ENCODE results near the gene CHD9.
A peak's percentile ranks its signal among the peaks of the same experiment; 100 is the strongest.

The CHD9 gene

DNA sequence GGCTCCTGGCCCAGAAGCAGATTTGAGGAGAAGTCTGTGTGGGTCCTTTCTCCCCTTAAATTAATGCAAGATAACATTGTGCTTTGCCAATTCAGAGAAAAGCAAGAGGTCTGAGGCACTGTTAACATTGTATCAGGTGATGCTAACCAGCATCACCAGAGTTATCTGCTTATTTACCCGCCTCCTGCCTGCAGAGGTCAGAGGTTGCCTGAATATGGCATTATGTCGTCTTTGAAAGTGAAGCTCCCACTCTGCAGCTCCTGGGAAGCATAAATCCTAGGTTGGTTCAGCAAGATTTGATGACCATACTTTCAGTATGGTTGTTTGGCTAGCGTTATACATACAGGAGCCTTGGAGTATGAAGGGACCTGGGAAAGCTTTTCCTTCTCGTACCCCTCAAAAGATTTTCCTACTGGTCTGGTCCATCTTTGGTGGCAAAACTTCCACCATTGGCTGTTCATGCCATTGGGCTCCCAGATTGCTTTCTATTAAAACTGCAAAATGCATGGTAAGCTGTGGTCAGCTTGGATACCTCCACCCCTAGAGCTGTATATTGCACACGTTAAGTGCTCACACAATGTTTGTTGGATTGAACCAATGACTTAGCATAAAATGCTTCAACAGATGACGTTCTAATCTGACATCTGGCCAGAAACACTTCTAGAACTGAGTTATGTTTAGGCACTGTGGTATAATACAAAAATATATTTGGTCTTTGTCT, 24.1 kb downstream of the CHD9 start:
- DNase-seq = no peak

DNA sequence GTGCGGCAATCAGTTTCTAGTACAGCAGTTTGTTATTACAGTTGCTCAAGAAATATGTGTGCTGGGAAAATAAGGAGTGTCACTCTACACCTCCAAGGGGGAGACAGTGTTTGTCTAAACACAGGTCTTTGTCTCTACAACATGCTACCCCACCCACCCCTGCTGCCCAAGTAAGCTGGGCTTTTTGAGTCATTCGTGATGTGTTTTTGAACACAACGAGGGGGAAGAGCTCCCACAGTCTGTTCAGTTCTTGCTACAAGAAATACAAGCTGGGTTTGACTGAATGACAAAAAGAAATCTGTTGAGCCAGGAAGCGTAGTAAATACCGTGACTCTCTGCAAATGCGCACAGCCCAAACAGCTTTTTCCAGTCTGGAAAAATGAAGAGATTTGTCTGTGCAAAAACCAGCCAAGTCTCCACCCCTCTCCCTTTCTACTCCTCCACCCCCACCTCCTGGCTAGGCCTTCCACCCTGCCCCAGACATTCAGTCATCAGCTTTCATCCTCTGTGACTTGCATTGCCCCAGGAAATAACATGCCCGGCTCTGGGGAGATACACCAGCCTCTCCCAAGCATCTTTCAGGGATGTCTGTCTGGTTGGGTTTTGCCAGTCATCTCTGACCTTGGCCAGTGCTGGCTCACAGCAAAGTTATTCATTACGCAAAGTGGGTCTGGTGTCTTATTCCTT, 25.7 kb downstream of the CHD9 start:
- no peak for DNase-seq

DNA sequence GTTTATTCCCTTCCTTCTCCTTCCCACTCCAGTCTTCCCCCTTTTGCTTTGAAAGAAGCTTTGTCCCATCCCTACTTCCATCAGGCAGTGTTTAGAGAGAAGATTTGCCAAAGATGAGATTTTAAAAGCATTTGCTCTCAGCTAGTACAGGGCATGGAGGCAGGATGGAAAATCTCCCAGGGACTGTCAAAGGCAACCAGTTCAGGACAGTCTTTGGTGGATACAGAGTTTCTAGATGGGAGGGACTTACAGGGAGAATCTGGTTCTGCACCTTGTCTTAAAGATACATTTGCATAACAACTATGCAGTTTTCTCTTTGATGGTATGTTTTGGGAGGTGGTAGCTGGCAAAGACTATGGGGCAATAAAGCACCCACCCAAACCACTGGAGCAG, 26.2 kb downstream of the CHD9 start:
- DNase-seq = no peak

DNA sequence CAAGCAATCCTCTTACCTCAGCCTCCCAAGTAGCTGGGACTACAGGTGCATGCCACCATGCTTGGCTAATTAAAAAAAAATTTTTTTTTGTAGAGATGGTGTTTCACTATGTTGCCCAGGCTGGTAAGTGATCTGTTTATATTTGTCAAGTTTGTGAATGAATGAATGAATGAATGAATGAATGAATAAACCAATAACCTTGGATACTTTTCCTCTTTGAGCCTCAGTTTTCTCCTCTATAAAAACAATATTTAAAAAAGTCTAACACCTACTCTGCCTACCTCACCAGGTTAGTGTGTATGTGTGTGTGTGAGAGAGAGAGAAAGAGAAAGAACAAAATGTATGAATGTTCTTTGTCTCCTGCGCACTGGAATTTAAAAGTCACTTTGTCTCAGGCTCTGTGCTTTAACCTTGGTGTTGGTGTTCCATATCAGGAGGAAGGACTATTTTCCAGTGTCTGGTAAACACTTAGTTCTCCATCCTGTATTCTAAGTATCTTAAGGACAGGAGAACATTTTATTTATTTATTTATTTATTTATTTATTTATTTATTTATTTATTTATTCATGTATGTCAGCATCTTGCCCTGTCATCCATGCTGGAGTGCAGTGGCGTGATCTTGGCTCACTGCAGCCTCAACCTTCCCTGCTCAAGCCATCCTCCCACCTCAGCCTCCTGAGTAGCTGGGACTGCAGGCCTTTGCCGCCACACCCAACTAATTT, 27.1 kb downstream of the CHD9 start:
- no peak for DNase-seq

DNA sequence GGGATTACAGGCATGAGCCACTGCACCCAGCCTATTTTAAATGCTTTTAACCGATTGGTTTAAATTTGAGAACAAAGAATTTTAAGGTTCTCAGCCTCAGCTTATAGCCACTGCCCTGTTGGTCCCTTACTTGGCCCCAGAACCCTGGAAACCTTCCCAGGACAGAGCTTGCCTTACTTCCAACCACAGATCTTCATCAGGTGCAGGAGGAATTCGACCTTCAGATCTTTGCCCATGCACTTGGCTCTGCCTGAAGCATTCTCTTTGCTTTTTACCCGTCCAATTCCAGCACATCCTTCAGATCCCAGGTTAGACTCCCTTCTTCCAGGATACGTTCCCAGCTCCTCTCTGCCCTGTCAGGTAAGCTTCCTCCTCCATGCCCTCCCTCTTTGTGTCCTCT, 27.7 kb downstream of the CHD9 start:
- DNase-seq = no peak

DNA sequence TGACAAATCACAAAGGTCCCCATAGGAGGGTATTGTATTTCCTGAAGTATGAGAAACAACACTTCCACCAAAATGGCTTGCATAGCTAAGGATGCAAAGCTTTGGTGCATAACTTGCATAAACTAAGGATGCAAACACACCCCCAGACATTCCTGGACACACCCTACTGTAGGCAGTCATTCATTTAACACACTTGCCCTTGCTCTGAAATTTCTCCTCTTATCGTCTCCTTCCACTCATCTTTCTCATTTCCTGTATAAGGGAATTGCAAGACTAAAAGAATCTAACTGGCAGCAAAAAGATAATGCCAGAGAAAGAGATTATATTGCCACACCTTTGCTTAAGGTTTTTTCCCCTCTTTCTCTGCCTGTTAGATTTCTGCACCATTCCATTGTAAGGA, 28.3 kb downstream of the CHD9 start:
- no peak for DNase-seq

DNA sequence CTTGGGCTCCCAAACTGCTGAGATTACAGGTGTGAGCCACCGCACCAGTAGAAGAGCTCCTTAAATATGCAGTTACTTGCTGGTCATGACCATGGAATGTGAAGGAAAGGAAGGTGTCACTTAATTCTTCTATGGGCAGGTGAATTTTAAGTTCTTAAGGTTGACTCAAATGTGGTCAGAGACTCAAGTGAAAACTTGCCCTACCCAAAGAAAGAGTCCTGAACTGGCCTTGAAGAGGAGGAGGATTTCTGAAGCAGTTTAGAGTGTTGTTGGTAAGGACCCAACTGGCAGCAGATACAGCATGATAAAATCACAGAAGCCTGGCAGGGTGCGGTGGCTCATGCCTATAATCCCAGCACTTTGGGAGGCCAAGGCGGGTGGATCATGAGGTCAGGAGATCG, 29.4 kb downstream of the CHD9 start:
- no peak for DNase-seq

DNA sequence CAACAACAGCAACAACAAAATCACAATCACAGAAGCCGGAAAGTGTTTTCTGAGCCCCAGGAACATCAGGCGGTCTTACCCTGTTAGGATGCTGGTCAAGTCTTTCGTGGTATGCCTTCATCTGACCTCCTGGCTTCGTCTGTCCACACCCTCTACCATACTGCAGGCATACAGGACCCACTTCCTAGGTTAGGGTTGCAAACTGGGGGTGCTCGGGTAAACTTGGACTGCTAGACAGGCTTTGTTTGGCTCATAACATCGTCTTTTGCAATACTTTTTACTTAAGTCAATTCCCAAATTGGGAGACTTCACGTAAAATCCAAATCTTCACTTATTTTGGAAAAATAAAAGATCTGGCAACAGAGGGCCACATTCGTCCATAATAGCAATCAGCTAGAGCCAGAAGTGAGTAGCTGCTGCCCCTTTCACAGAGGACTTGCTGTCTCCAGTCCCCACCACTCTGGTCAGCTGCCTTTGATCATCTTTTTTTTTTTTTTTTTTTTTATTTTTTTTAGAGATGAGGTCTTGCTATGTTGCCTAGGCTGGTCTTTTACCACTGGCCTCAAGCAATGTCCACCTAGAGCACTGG, 30.0 kb downstream of the CHD9 start:
- no peak for DNase-seq

DNA sequence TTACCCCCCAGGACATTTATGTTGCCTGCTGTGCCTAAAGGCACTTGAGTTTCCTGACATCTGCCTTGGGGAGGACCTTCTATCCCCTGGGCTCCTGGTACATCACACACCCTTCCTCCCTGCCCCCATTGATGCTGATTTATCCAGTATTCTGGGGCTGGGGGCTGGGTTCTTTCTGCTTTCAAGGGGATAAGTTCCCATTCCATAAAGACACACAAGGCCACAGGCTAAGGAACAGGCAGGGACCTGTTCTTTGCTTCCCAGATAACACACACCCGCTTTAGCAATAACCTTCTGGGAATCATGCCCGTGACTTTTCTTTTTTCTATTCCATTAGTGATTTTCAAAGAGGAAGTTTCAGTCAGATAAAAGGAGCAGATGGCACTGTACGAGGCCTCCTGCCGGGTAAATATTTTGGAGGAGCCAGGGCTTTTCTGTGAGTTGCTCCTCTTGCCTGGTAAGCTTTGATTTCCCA, 30.6 kb downstream of the CHD9 start:
- no peak for DNase-seq

DNA sequence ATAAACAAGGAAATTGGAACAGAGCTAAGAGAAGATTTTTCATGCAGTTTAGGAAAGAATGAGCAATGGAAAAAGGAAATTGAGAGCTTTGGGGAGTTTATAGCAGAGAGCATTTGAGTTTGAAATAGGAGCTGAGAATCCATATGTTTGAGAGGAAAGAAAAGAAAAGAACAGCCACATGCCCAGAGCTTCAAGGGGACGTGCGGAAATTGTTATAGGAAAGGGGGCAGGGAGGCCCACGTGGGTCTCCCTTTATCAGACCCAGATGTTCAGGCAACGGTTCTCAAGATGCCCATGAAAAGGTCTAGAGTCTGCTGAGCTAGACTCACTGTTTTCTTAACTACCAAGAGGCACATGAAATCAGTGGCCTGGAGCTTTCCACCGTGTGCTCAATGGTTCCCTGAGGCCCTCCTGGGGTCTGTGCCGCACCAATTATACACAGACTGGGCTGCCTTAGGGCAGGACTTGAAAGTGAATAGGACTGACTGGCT, 31.2 kb downstream of the CHD9 start:
- no peak for DNase-seq

DNA sequence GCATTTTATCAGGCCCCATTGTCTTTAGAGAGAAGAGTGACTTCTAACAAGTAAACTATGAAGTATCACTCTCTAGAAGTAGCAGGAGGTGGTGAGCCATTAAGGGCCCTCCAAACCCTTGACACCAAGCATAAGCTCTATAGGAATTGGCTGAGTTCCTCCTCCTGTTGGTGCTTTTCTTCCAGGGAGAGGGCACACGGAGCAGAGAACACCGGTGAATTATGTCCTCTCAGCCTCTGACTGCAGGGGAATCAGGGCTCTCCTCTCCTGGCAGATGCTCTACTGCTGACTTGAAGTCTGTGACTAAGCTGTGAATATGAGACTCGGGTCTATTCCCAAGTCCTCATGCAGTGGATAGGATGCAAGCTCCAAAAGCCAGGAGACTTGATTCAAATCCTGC, 32.3 kb downstream of the CHD9 start:
- no peak for DNase-seq

DNA sequence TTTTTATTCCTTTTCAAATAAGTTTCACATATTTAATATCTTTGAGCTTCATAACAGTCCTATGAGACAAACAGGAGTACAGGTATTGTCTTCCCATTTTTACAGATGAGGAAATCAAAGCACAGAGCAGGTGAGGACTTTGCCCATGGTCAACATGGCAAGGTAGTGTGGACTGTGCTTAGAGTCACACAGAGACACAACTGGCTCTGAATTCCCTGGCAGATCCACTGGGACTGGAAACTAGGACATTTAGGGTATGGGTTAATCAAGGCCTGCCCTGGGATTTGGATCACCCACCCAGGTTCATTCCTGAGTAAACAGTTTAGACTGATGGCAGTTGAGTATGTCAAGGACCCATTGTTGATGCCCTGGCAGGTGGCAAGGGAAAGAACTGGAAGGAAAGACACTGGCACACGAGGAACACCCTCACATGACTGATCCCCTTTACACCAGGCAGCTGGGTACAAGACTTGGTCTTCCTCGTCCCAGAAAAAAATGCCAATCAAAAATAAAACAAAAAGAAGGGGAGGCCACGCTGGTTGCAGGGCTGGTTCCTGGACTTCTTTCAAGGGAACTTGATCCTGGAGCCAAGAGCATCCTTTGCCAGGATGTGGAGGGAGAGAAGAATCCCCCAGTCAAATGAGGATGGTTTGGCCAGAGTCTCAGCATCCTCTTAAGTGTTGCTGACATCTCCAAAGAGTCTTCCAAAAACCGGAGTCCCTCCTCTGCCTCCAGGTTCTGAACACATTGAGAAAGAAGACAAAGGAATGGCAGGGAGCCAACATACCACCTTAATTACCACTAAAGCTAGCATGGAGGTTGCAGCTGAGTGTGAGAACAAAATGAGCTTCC, 34.9 kb downstream of the CHD9 start:
- DNase-seq = no peak

DNA sequence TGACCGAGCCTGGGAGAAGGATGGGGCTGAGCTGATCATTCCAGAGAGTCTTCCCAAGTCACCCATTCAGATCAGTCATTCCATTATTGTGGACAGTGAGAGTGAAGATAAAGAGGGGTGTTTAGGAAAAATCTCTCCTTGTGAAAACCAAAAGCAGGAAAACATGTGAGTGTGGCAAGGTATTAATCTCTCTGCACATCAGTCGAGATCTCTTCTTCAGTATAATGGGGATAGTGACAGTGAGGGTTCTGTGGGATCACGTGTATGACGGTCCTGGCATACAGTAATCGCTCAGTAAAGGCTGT, 35.4 kb downstream of the CHD9 start:
- DNase-seq = no peak

DNA sequence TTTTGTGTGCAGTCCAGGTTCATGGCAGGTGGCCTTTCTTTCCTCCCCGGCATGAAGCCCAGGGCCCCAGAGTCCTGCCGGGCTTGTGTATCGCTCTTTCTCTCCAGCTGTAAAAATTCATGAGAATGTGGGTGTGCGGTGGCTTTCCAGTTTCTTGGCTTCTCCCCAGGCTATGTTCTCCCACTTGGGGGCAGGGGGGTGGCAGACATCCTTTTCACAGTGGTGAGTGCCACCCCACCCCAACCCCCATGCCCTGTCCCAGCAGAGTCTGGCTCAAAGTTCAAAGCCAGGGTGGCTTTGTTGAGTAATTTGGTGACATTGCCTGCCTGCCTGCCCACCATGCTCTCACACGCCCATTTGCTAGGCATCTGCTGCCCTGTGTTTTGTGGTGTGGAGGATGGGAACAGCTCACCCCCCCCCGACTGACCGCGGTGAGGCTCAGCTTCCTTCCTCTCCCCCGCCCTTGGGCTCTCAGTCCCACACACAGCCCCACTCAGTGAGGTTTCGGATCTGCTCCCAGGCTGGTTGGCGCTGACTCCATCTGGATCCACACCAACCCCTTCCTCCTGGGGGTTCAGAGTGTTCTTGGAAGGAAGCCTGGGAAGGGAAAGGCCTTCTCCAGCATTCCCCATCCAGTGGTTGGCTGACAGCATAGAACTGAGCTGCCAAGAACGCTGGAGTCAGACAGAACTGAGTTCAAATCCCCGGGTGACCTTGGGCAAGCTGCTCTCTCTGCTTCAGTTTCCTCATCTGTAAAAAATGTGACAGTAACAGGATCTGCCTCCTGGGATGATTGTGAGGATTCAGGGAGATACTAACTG, 36.0 kb downstream of the CHD9 start:
- DNase-seq = no peak

DNA sequence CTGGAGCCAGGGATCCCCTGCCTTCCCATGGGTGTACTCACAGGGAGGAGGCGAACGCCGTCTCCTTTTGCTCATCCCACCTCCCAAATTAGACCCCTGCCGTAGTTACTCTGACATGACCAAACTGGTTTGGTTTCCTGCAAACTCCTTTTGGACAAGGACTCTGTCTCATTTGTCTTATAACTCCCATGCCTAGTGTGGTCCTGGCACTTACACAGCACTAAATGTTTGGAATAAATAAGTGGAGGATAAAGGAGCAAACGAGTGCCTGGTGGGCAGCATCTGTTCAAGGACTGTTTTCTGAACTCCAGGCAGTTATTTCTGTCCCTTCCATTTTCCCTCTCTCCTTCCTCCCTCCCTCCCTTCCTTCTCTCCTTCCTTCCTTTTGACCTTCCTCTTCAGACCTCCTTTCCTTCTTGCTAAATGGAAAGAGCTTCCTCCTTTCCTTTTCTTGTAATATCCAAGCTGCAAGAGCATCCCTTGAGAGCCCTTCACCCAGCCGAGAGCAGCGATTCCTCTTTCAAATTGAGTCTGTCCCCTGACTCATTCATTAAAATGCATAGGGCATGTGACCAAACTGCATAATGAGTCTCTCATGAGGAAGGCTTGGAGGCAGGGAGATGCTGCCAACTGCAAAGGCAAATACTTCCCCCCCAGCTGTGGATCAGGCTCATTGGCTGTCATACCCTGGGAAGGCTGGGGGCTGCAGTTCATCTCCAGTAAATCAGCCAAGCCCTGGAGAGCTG, 36.8 kb downstream of the CHD9 start:
- DNase-seq = peak; percentile 23

DNA sequence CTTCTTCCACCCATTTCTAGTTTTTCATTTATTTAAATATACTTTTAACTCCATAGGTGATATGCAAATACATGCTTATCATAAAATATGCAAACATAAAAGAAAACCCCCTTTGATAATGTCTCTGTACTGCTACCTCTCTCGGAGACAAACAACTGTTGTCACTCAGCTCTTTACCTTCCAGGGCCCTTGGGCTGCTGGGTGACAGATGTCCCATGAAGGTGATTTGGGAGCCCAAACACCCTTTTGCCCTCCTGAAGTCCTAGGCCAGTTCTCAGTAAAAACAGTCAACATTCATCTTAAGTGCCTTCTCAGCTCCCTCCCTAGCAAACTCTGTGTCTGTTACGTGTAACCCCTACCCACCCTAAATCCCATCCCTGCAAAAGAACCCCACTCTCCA, 37.5 kb downstream of the CHD9 start:
- DNase-seq = no peak

DNA sequence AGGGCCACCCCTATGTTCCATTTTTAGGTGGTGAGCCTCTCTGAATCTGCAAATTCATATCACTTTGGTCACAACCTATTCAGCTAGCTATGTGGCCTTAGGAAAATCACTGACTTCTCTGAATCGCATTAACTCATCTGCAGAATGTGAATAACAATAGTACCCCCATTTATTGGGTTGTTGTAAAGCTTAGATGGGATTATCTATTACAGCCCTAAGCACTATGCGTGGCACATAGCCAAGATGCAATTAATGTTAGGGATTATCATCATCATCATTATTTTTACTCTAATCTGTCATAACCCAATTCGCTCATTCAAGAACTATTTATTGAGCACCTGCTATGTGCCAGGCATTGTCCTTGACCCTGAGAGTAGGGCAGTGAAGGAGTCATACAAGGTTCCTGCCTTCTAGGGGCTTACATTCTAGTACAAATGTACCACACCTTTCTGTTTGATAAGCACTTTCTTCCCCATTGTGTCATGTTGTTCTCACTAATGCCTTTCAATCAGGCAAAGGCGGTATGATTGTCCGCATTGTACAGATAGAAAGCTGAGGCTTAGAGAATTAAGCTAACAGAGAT, 38.5 kb downstream of the CHD9 start:
- no peak for DNase-seq

DNA sequence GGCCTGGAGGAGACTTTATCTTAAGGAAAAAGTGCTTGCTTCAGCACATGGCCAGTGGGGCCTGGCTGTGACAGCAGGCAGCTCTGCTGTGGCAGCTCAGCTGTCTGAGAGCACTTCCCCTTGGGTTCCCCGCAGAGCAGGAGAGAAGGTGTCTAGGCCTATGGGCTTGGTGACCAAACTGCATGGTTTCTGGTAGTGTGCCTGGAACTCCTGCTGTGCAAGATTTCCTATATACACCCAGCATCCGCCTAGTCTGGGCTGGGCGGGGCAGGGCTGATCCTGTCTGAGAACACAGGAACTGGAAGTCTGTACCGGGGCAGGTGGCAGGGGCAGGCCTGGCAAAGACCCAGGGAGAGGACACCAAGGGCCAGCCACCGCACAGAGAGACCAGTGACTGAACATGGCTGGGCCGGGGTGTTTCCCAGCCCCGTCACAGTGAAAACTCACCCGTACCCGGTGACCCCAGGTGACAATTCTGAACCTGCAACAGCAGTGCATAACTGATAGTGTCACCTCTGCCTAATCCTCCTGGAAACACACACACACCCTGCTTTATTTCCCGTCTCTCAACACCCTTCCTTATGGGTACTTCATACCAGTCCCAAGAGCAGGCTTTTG, 39.3 kb downstream of the CHD9 start:
- peak; percentile 26 for DNase-seq

DNA sequence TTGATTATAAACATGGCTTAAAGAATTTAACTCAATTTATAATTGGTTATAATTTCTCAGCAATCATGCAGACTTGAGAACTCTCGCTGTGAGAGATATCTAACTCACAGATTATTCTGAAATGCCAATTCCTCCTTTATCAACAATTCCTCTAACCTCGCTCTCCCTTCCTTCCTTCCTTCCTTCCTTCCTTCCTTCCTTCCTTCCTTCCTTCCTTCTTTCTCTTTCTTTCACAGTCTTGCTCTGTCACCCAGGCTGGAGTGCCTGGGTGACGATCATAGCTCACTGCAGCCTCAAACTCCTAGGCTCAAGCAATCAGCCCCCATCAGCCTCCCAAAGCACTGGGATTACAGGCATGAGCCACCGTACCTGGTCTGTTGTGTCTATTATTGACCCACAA, 42.4 kb downstream of the CHD9 start:
- DNase-seq = no peak

Data from NCI-H2029 treated with DMSO at 0.1 percent for 48 hours (cell line).